ENCODE measurements around the gene ESYT1.
A peak's percentile ranks its signal among the peaks of the same experiment; 100 is the strongest.

Gene ESYT1

DNA sequence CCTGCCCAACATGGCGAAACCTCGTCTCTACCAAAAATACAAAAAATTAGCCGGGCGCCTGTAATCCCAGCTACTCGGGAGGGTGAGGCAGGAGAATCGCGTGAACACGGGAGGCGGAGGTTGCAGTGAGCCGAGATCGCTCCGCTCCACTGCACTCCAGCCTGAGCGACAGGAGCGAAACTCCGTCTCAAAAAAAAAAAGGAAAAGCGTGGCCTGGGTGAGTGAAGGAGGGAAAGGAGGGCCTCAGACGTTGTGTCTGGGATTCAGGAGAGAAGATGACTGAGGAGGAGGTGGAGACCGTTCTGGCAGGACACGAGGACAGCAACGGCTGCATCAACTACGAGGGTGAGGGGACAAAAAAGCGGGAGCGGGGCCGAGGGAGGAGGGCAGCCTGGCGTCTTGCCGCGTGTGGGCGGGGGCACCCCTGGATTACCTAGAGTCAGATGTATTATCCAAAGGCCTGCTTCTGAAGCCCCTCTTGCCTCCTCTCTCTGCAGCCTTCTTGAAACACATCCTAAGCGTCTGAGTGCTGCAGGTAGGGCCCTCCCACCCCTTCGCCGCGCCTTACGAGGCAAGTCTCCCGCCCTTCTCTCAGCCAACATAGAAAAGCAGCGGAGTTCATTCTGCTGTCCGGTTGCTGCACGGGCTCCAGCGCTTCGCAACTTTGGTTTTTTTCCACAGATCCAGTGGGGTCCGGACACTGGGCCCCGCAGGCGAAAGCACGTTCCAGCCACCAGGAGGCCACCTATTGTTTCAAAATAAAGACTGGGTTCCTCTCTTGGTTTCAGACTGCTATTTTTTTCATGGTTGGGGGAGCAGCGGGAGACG is 29.3 kb downstream of the ESYT1 start:
- peak; percentile 82 to 98 (median 94) for DNase-seq

GRCh38 chr12:56158029-56158925 is 30.2 kb downstream of the ESYT1 start, which contains the start of gene MYL6:
MYL6 (plus strand) TSS chr12:56158359; CDS start chr12:56158402, 43 bp downstream.
- peak; percentile 96 to 99 (median 99) for DNase-seq

GRCh38 chr12:56158926-56159461 is 30.9 kb downstream of the ESYT1 start:
- DNase-seq, result peak; percentile 34 to 74 (median 63)

DNA sequence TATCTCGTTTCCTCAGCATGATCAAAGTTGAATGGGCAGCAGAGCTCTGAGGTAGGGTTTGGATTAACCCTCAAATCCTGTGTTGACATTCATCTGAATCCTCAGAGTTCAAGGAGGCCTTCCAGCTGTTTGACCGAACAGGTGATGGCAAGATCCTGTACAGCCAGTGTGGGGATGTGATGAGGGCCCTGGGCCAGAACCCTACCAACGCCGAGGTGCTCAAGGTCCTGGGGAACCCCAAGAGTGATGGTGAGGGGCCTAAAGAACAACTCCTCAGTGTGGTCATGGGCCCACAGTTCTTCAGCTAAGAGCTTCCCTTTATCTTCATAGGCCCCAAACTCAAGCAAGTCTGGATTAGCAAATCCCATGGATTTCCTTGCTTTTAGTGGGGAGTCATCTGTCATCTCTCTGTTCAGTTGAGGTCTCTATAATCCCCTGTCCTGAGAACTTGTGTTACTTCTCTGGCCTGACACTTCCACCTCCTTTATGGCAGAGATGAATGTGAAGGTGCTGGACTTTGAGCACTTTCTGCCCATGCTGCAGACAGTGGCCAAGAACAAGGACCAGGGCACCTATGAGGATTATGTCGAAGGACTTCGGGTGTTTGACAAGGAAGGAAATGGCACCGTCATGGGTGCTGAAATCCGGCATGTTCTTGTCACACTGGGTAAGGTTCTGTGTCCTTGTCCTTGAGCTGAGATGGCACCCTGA is 31.6 kb downstream of the ESYT1 start:
- peak in 1 of 3 experiments; percentile 64 for DNase-seq

GRCh38 chr12:56160193-56160763 is 32.2 kb downstream of the ESYT1 start:
- DNase-seq, result no peak

DNA sequence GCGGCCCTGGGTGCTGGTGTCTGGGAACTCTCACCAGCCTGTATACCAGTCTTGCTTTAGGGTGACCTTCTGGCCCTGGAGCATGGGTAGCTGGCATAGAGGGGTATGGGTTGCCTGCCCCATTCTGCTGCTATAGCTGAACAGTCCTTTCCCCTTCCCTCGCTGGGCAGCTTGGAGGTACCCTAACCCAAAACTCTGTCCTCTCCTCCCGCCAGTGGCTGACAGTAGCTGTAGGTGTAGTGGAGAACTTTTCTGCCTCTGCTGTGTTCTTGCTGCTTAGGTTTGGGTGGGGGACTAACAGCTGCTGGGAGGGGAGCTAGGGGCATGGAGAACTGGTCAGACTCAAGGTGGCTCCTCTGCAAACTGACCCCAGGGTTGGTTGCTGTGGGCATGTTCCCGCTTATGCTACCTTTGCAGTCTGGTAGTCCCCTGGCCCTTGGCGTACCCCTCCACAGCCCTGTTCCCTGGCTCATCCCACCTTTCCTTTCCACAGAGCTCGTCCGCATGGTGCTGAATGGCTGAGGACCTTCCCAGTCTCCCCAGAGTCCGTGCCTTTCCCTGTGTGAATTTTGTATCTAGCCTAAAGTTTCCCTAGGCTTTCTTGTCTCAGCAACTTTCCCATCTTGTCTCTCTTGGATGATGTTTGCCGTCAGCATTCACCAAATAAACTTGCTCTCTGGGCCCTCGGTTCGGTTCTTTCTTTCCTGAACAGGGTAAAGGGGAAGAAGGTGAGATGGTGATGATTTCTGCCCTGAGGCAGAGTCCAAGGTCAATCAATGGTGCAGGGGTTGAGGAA is 33.0 kb downstream of the ESYT1 start:
- DNase-seq, result no peak

- no peak for DNase-seq
Observed at GRCh38 chr12:56161690-56162351, 33.8 kb downstream of the ESYT1 start.

DNA sequence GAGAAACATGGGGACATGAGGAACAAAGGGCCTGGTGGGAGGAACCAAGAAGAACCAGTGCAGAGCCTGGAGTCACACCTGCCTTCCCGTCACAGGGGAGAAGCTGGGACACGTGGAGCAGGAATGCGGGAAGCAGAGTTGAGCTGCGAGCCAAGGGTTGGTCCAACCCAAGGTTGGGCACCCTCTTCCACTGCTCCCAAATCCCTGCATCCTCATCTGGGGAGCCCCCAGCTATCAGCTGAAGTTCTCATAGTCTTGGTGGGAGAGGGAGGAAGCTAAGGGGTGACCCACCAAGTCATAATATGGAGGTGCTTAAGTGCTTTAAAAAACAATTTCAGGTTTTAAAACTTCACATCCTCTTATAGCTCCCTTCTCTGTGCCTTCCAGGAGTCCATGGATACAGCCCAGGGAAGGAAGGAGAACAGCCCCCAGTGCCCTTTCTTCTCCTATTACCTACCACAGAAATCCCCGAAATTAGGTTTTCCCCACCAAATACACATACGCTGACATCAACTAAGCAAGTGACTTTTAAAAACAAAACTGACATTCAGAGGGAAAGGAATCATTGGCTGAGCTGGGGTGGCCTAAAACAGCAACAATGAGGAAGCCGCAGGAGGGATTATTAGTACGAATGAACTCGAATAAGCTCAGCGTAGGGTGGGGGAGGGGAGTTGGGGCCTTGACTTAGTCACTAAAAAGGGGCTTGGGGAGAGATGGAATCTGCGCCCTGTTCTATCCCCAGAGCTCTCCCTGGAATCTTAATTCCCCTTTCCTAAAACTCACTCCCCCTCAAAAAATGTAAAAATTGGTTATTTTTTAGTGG is 34.6 kb downstream of the ESYT1 start:
- no peak for DNase-seq

- DNase-seq, result no peak
Observed at GRCh38 chr12:56163533-56164344, 35.7 kb downstream of the ESYT1 start.

- DNase-seq, result no peak
Observed at GRCh38 chr12:56164345-56164729, 36.3 kb downstream of the ESYT1 start.

GRCh38 chr12:56165369-56165768 is 37.3 kb downstream of the ESYT1 start:
- DNase-seq, result no peak

DNA sequence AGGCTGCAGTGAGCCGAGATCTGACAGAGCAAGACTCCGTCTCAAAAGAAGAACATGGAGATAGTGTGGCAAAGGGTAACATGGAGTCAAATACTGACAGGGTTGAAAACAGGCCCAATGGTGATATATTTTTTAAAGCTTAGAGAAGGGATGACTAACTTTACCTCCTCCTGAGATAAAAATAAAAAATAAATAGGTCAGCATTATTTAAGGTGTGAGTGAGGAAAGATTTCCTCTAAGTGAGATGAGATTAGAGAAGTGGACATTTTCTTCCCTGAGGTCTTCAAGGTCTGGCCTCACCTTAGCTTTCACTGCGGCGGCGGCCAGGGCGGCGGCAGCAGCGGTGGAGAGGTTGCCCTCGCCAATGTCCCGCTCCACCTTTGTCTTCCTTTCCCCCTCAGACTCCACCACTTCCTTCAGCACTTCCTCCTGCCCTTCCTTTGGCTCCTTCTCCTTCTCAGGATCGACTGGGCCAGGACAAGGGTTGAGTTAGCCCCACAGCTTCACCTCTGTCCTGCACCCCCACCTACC is 41.2 kb downstream of the ESYT1 start:
- no peak for DNase-seq

- DNase-seq, result no peak
Observed at GRCh38 chr12:56172839-56173238, 44.8 kb downstream of the ESYT1 start.

- DNase-seq, result no peak
Observed at GRCh38 chr12:56178347-56178746, 50.3 kb downstream of the ESYT1 start.

DNA sequence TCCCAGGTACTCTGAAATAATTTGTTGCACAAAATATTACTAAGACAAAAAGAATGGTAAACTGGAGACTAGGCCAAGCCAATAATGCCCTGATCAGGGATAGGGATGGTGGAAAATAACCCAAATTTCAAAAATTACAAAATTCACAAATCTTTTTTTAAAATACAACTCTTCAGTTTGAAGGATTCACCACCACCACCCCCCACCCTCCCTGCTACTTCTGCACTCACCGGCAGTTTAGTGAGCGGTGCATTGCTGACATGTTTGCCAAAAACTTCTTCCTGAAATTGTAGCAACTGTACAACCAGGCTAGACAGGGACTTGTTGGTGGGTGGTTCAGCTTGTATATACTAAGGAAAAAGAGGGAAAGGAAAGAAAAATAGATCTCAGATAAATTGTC is 58.9 kb downstream of the ESYT1 start:
- DNase-seq, result no peak

DNA sequence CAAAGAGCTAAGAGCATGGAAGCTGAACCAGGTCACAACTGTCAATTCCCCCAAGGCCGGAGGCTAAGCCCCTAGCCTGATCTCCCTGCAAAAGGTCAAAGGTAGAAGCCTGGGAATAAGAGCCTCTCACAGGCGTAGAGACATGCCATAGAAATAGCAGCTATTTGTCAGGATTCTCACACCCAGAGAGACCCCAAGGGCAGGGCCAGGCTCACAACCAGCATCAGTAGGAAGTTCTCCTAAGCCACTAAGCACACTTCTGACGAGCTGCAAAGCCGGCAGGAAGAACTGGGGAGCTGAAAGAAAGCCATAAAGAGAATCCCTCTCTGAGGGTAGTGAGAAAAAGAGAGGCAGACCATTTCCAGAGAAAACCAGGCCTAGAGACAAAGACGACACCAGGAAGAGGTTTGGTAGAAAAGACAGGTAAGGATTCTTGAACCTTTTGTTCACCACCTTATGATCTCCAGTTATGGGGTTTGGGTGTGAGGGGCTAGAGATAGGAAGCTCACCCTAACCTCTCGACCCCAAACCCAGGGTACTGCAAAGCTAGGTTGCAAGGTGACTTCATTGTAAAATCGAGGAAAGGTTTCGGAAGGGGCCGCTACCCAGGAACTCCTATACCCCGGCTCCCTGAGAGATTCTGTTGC is 60.2 kb downstream of the ESYT1 start:
- no peak for DNase-seq

DNA sequence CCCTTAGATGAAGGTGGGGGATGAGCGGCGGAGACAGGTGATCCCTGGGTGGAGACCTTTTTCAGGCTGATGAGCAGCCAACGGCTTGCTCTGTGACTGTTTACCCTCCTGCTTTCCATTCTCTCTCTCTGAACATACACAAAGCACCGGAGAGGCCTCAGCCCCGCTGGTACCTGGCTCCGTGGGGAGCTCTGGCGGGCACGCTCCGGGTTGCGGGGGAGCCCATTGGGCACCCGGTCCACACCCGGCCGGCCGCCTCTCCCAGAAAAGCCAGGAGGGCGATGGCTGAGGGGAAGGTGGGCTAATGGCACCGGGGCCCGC is 60.7 kb downstream of the ESYT1 start:
- DNase-seq, result peak in 2 of 3 experiments; percentile 78 to 80

DNA sequence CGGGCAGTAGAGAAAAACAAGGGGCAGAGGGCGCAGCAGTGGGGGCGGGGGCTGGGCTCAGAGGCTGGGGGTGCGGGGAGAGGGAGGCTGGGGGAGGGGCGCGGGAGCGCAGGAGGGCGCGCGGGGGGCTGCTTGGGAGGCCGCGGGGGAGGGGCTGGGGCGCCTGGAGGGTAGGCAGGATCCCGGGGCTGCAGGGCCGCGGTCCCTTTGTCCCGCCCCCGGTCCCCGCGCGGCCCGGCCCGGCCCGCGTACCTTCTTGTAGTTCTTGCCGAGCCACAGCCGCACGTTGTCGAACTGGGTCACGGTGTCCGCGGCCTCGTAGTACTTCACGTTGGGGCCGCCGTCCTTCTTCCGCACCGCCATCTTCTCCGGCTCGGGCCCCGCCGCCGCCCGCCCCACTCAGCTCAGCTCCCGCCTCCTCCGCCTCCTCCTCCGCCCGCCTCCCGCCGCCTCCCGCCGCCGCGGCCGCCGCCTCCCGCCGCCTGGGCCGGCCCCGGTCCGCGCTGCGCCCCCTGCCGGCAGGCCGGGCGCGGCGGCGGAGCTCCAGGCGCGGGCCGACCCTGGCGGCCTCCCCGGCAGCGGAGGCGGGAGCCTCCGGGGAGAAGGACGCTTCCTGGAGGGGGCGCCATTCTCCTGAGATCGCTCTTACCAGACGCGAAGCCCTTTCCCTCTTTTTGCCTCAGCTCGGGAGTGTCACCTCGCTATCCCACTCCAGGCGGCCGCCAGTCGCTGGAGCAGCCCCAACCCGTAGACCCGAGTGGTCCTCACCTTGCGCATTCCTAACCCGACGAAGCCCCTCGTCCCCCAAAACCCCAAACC is 61.2 kb downstream of the ESYT1 start, which contains the start of gene SMARCC2:
TSS of gene SMARCC2 (minus strand) at position 385 of the 819 bp plus-strand sequence. CDS start at position 363, 22 bp downstream.
- peak; percentile 89 to 92 (median 90) for DNase-seq
